ENCODE results near the gene KDM5A. TPM values are rescaled to one million over a fixed set of nuclear protein-coding genes. Genes with fewer than 3 reads are reported as not detected.

The KDM5A gene
- total and polyA plus RNA-seq, 2 donors (not counting 3 experiments of a cell fraction or from before 2014, with no cell fraction given) = 12.6 to 61.0 TPM

DNA sequence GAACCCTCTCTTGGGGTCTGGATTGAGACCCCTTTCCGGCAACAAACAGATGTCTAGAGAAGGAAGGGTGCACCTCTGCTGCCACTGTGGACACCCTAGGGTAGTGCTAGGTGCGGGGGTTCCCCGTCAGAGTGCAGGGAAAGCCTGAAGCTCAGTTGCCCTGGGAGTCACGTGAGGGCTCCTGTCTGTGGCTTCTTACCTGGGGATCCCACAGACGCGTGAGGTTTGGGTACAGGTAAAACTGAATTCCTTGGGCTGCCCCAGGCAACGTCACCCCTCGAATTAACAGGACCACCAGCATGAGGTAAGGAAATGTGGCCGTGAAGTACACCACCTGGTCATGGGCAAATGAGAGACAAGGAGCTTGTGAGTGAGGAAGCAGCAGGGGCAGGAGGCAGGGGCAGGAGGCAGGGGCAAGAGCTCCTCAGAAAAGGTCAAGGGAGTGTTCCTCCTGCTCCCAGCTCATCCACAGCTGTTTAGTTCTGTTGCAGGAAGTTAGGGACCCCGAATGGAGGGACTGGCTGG is 154.2 kb downstream of the KDM5A start:
- dilution Hi-C loops (cut with MboI; ENCODE audit: extremely low pct_ligation_motif_present, low sequenced_read_pairs) = no loop called here
- Histone ChIP-seq H3K27ac (ENCODE audit: insufficient read depth, low read depth, low read length) (no peak overlapping the region), H3K4me1 (ENCODE audit: control insufficient read depth, extremely low read depth, insufficient read depth, low read length) (no peaks in the 10 kb centered on the region), H3K4me2 (ENCODE audit: insufficient read depth, low read length) (no peak overlapping the region), H3K36me3 (ENCODE audit: control insufficient read depth in 2 of 2, extremely low read depth in 1 of 2, insufficient read depth in 2 of 2, low read length in 2 of 2) (no peaks in the 10 kb centered on the region), H3K9me3 (replicated peaks; ENCODE audit: control insufficient read depth, insufficient read depth, low read length) (no peaks in the 10 kb centered on the region), H3K9ac (replicated peaks; ENCODE audit: extremely low read depth, insufficient read depth, low read length) (no peak overlapping the region), H2AFZ (ENCODE audit: low read depth, low read length) (no peak overlapping the region), H4K20me1 (replicated peaks; ENCODE audit: control insufficient read depth, extremely low read depth, insufficient read depth, low read length) (no peaks in the 10 kb centered on the region), H3K4me3 (replicated peaks in 1 of 3; ENCODE audit: insufficient read depth in 1 of 3, low read depth in 1 of 3, low read length in 3 of 3) (no peak overlapping the region), H3K79me2 (ENCODE audit: control insufficient read depth, insufficient read depth, low read length) (no peaks in the 10 kb centered on the region), H3K27me3 (ENCODE audit: control insufficient read depth in 2 of 2, insufficient read depth in 2 of 2, low read length in 2 of 2) (no peaks in the 10 kb centered on the region), H3K9me1 (replicated peaks; ENCODE audit: control insufficient read depth, extremely low read depth, insufficient read depth, low read length) (no peaks in the 10 kb centered on the region)
- FAIRE-seq (no peak), DNase-seq (ENCODE audit: low read depth, low spot score) (no peak)
- CTCF ChIA-PET = no interaction called here
- TF ChIP-seq POLR2AphosphoS5 (IDR thresholded peaks at IDR 0.05; ENCODE audit: insufficient read depth, low read depth, low read length) (no peak), JUN (IDR thresholded peaks at IDR 0.05; ENCODE audit: borderline replicate concordance, insufficient read depth, insufficient read length, low read depth) (no peak), POLR2A (IDR thresholded peaks at IDR 0.05; ENCODE audit: low read depth, low read length) (no peak), MYC (IDR thresholded peaks at IDR 0.05; ENCODE audit: low read depth, low read length) (no peak), FOS (IDR thresholded peaks at IDR 0.05; ENCODE audit: borderline replicate concordance, insufficient read depth, low read length) (no peak), GATA2 (IDR thresholded peaks at IDR 0.05; ENCODE audit: insufficient read depth, insufficient read length, low read depth, low read length) (no peak), EZH2 (IDR thresholded peaks at IDR 0.05; ENCODE audit: borderline replicate concordance, low read depth, low read length, severe bottlenecking) (no peak)
- TF ChIP-seq, protein P1, sequence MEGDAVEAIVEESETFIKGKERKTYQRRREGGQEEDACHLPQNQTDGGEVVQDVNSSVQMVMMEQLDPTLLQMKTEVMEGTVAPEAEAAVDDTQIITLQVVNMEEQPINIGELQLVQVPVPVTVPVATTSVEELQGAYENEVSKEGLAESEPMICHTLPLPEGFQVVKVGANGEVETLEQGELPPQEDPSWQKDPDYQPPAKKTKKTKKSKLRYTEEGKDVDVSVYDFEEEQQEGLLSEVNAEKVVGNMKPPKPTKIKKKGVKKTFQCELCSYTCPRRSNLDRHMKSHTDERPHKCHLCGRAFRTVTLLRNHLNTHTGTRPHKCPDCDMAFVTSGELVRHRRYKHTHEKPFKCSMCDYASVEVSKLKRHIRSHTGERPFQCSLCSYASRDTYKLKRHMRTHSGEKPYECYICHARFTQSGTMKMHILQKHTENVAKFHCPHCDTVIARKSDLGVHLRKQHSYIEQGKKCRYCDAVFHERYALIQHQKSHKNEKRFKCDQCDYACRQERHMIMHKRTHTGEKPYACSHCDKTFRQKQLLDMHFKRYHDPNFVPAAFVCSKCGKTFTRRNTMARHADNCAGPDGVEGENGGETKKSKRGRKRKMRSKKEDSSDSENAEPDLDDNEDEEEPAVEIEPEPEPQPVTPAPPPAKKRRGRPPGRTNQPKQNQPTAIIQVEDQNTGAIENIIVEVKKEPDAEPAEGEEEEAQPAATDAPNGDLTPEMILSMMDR (IDR thresholded peaks at IDR 0.05; ENCODE audit: extremely low read depth in 1 of 2, insufficient read depth in 1 of 2, low read depth in 1 of 2, low read length in 2 of 2) = no peak
- TF ChIP-seq, protein P2, sequence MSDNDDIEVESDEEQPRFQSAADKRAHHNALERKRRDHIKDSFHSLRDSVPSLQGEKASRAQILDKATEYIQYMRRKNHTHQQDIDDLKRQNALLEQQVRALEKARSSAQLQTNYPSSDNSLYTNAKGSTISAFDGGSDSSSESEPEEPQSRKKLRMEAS (IDR thresholded peaks at IDR 0.05; ENCODE audit: insufficient read depth, insufficient read length) = no peak
- no TSS peak for BruUV-seq (replicated peaks)
- POLR2A ChIA-PET = no interaction called here
- intact Hi-C loops (cut with micrococcal nuclease) = no loop called here

All from endothelial cell of umbilical vein (primary cell).